ENCODE data around the gene NECAB2.

The NECAB2 gene

GRCh38 chr16:83951544-83951943 lies 16.5 kb upstream of the NECAB2 start:
- CTCF ChIA-PET = no interaction called here
- TF ChIP-seq, protein P1, sequence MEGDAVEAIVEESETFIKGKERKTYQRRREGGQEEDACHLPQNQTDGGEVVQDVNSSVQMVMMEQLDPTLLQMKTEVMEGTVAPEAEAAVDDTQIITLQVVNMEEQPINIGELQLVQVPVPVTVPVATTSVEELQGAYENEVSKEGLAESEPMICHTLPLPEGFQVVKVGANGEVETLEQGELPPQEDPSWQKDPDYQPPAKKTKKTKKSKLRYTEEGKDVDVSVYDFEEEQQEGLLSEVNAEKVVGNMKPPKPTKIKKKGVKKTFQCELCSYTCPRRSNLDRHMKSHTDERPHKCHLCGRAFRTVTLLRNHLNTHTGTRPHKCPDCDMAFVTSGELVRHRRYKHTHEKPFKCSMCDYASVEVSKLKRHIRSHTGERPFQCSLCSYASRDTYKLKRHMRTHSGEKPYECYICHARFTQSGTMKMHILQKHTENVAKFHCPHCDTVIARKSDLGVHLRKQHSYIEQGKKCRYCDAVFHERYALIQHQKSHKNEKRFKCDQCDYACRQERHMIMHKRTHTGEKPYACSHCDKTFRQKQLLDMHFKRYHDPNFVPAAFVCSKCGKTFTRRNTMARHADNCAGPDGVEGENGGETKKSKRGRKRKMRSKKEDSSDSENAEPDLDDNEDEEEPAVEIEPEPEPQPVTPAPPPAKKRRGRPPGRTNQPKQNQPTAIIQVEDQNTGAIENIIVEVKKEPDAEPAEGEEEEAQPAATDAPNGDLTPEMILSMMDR (conservative IDR thresholded peaks at IDR 0.05; ENCODE audit: low read depth) = no peak
- POLR2A ChIA-PET (ENCODE audit: low non-redundant PET) = no interaction called here
- no peak for DNase-seq (ENCODE audit: low spot score)
- peak overlapping the region; percentile 63 for H3K27ac ChIP-seq

DNA sequence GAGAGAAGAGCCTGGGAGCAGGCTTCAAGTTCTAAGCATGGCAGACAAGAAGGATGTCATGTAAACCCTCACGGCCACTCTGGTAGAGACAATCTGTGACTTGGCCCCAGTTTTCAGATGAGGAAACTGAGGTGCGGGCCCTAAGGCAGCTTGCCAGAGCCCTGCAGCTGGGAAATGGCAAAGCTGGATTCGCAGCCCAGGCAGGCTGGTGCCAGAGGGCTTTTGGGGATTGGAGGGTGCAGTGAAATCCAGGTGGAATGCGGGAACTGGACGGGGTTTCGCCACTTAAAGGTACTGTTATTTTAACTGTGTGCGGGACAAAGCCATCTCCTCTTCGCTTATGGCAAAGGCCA lies 15.5 kb upstream of the NECAB2 start:
- ChIA-PET POLR2A (ENCODE audit: low non-redundant PET) (no interaction called here), CTCF (no interaction called here)
- peak overlapping the region; percentile 92 for H3K27ac ChIP-seq
- peak; percentile 53 for DNase-seq (ENCODE audit: low spot score)
- TF ChIP-seq, protein P1 (conservative IDR thresholded peaks at IDR 0.05; ENCODE audit: low read depth) = no peak

GRCh38 chr16:83952940-83953795 lies 14.9 kb upstream of the NECAB2 start, which contains the start of gene OSGIN1:
Gene OSGIN1 (plus strand): TSS chr16:83953240. CDS start chr16:83957672, 4,432 bp downstream.
- H3K27ac ChIP-seq = peak within 1 kb of the TSS; percentile 92
- TF ChIP-seq, protein P1 (conservative IDR thresholded peaks at IDR 0.05; ENCODE audit: low read depth) = no peak
- CTCF ChIA-PET = interaction anchor here (0.6 to 1.9 kb wide), 11 partner anchors 18 to 117 kb away, joined by 3 to 16 read pairs (median 4); no protein-coding TSS in a partner anchor
- POLR2A ChIA-PET (ENCODE audit: low non-redundant PET) = no interaction called here
- DNase-seq (ENCODE audit: low spot score) = peak; percentile 95

DNA sequence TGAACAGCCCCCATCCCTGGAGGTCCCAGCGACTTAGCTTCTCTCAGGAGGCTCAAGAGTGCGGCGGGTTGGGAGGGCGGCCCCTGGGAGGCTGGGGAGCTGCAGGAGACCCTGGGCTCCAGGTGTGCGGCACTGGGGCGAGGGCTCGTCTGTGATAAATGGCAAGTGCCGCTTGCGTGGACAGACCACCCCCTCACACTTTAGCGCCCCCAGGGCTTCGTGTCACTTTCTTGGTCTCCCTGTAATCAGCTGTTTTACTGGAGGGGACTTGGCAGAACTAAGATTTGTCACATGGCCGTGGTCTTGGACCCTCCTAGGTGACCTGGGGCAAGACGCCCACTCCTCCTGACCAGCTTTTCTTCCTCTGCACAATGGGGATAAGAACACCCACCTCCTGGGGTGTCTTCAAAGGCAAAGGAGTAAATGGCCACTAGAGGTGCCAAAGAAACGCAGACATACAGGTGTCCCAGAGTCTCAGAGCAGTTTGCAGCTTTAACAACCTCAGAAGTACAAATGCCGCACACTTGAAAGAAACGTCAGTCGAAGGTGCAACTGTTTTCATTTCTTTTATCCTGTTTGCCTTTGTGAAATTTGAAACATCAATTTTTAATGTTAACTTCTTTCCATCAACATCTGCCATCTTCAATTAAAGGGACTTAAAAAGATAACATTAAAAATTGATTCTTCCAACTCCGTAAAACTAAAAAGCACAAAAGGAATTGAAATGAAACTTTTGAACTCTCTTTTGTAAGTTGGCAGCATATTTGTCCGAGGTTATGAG lies 14.1 kb upstream of the NECAB2 start:
- TF ChIP-seq, protein P1 (conservative IDR thresholded peaks at IDR 0.05; ENCODE audit: low read depth) = peak; percentile 74
- ChIA-PET POLR2A (ENCODE audit: low non-redundant PET) (no interaction called here), CTCF (interaction anchor here (0.6 to 1.9 kb wide), 14 partner anchors 10 to 116 kb away, joined by 3 to 16 read pairs (median 4); no protein-coding TSS in a partner anchor)
- peak; percentile 61 for DNase-seq (ENCODE audit: low spot score)
- peak overlapping the region; percentile 92 for H3K27ac ChIP-seq

GRCh38 chr16:83954577-83955016 lies 13.4 kb upstream of the NECAB2 start:
- DNase-seq (ENCODE audit: low spot score) = peak; percentile 21
- CTCF ChIA-PET = interaction anchor here (0.6 to 1.9 kb wide), 13 partner anchors 11 to 367 kb away, joined by 3 to 16 read pairs (median 4); no protein-coding TSS in a partner anchor
- H3K27ac ChIP-seq = peak overlapping the region; percentile 41
- TF ChIP-seq, protein P1 (conservative IDR thresholded peaks at IDR 0.05; ENCODE audit: low read depth) = no peak
- POLR2A ChIA-PET (ENCODE audit: low non-redundant PET) = no interaction called here
